ENCODE results near the gene THAP7. TPM values are rescaled to one million over a fixed set of nuclear protein-coding genes. Genes with fewer than 3 reads are reported as not detected.

Gene THAP7
- total RNA-seq, 1 experiment from 2014 or later: 19.3 TPM

DNA sequence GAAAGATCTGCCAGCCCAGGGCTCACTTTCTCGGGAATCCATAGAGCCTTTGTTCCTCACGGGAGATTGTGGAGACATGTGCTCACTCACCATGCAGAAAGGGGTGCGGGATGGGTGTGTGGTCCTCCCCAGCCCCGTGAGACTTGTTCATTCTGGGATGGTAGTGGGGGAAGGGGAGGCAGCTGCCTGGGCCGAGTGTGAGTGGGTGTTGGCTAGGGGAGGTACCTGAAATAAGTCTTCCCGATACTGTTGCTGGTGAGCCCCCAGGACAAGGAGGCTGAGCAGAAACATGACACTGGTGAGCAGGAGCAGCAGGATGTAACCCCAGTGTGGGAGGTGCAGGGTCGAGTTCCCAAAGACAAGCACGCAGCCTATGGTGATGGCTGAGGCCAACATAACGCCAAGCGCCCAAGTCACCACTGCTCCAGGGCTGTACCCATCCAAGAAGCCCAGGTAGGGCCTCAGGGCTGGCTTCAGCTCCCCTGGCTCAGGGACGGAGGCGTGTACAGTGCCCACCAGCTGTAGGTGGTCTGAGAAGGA lies 27.6 kb upstream of the THAP7 start (continued):
- TF ChIP-seq IRF1 (CRISPR knock-in tag; IDR thresholded peaks at IDR 0.05): no peak
- TF ChIP-seq IRF2 (CRISPR knock-in tag; IDR thresholded peaks at IDR 0.05; ENCODE audit: borderline replicate concordance, low read depth): no peak
- no peak for TF ChIP-seq ZNF138 (CRISPR knock-in tag; conservative IDR thresholded peaks at IDR 0.05)
- TF ChIP-seq, protein P1, sequence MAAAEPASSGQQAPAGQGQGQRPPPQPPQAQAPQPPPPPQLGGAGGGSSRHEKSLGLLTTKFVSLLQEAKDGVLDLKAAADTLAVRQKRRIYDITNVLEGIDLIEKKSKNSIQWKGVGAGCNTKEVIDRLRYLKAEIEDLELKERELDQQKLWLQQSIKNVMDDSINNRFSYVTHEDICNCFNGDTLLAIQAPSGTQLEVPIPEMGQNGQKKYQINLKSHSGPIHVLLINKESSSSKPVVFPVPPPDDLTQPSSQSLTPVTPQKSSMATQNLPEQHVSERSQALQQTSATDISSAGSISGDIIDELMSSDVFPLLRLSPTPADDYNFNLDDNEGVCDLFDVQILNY (CRISPR knock-in tag; IDR thresholded peaks at IDR 0.05): no peak
- TF ChIP-seq ZBTB21 (CRISPR knock-in tag; IDR thresholded peaks at IDR 0.05; ENCODE audit: borderline replicate concordance): no peak

GRCh38 chr22:21028277-21029251 lies 26.6 kb upstream of the THAP7 start:
- Mint-ChIP-seq H3K4me3 (no peak overlapping the region), H3K36me3 (no peaks in the 10 kb centered on the region), H3K4me1 (peaks cover 6% of the 10 kb centered on the region), H3K27me3 (ENCODE audit: low read depth) (peaks cover 31% of the 10 kb centered on the region), H3K9me3 (no peaks in the 10 kb centered on the region), H3K27ac (no peak overlapping the region)
- CTCF ChIA-PET: interaction anchor here (0.9 to 2.4 kb wide), 2 partner anchors 8 to 14 kb away, joined by 3 to 9 read pairs; no protein-coding TSS in a partner anchor
- DNase-seq (ENCODE audit: low spot score) (no peak), ATAC-seq (no peak)
- no peak for TF ChIP-seq ZNF263 (CRISPR knock-in tag; IDR thresholded peaks at IDR 0.05; ENCODE audit: low read depth)
- no peak for TF ChIP-seq NFATC4 (CRISPR knock-in tag; IDR thresholded peaks at IDR 0.05)
- TF ChIP-seq SP1 (CRISPR knock-in tag; conservative IDR thresholded peaks at IDR 0.05): no peak
- TF ChIP-seq FOXP1 (CRISPR knock-in tag; IDR thresholded peaks at IDR 0.05; ENCODE audit: borderline replicate concordance): no peak
- no peak for TF ChIP-seq ZNF396 (CRISPR knock-in tag; IDR thresholded peaks at IDR 0.05; ENCODE audit: borderline replicate concordance)
- no peak for TF ChIP-seq ATF1 (CRISPR knock-in tag; IDR thresholded peaks at IDR 0.05)
- no peak for TF ChIP-seq SMAD3 (CRISPR knock-in tag; IDR thresholded peaks at IDR 0.05; ENCODE audit: borderline replicate concordance)
- no peak for TF ChIP-seq ARID4B (CRISPR knock-in tag; IDR thresholded peaks at IDR 0.05; ENCODE audit: borderline replicate concordance)
- POLR2A ChIA-PET: no interaction called here

DNA sequence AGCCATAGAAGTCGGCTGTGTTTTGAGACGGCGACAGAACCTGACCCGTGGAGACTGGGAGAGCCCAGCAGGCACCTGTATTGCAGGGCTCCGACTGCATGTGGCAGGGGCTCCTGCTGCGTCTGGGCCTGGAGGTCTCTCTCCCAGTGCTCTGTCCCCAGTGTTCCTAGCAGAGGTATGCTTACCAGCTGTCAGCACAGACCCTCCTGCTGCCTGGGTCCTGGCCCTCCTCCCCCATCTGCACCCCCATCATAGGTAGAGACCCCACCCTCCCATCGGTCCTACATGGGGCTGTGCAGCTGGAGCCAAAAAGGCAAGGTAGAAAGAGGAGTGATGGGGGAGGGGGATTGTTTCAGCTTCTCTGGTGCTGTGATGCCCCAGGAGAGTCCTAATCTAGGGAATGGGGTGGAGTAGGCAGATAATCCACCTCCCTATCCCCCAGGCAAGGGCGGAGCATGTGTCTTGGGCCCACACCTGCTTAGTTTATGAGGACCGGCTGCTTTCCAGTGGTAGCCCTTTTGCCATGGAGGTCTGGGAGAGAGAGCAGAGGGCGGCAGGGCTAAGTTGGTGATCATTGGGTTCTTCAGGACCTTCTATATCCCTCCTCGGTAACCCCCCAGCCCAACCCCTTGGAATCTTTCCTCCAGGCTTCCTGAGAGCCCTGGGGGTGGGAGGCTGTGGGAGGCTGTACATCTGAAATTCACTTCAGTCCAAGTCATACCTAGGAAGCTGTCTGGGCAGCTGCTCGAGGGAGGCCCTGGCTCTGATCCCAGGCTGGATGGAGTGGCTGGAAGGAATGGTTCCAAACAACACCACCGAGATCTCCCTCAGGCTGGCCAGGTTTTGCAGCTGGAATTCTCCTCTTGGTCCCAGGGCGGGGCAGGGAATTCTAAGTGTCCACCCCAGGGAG lies 25.1 kb upstream of the THAP7 start:
- no peak for DNase-seq (ENCODE audit: low spot score)
- peaks cover 6% of the 10 kb centered on the region for H3K4me1 Mint-ChIP-seq
- H3K36me3 Mint-ChIP-seq: no peaks in the 10 kb centered on the region
- no peaks in the 10 kb centered on the region for H3K9me3 Mint-ChIP-seq
- peaks cover 17% of the 10 kb centered on the region for H3K27me3 Mint-ChIP-seq (ENCODE audit: low read depth)
- ChIA-PET CTCF (interaction anchor here (3.5 kb wide), 1 partner anchor 76 kb away, joined by 13 read pairs; no protein-coding TSS in a partner anchor), POLR2A (no interaction called here)
- no peak overlapping the region for H3K27ac Mint-ChIP-seq
- H3K4me3 Mint-ChIP-seq: no peak overlapping the region
- ATAC-seq: no peak
- no peak for TF ChIP-seq FOXK1 (CRISPR knock-in tag; IDR thresholded peaks at IDR 0.05)
- TF ChIP-seq, protein P2, sequence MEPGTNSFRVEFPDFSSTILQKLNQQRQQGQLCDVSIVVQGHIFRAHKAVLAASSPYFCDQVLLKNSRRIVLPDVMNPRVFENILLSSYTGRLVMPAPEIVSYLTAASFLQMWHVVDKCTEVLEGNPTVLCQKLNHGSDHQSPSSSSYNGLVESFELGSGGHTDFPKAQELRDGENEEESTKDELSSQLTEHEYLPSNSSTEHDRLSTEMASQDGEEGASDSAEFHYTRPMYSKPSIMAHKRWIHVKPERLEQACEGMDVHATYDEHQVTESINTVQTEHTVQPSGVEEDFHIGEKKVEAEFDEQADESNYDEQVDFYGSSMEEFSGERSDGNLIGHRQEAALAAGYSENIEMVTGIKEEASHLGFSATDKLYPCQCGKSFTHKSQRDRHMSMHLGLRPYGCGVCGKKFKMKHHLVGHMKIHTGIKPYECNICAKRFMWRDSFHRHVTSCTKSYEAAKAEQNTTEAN (CRISPR knock-in tag; IDR thresholded peaks at IDR 0.05): no peak
- TF ChIP-seq ATF6 (CRISPR knock-in tag; IDR thresholded peaks at IDR 0.05): no peak
- no peak for TF ChIP-seq SMAD4 (CRISPR knock-in tag; IDR thresholded peaks at IDR 0.05)
- TF ChIP-seq ZBTB21 (CRISPR knock-in tag; IDR thresholded peaks at IDR 0.05; ENCODE audit: borderline replicate concordance): no peak
- no peak for TF ChIP-seq IRF1 (CRISPR knock-in tag; IDR thresholded peaks at IDR 0.05)
- TF ChIP-seq NR3C1 (CRISPR knock-in tag; conservative IDR thresholded peaks at IDR 0.05; ENCODE audit: low read depth): no peak
- no peak for TF ChIP-seq TEAD4 (CRISPR knock-in tag; IDR thresholded peaks at IDR 0.05)

Data from WTC11 (cell line).